Transverse colon (tissue), 4 donors: ENCODE measurements around the gene NFASC. TPM values are rescaled to one million over a fixed set of nuclear protein-coding genes. Genes with fewer than 3 reads are reported as not detected.

Experiments
- DNase-seq: peaks from one replicate; pipeline ENCODE4 v3.0.0-alpha.2; 2019
- H3K27ac ChIP-seq, 4 donors: fragments of 200-600 bp; sonication (generic); 2 replicates each; pipeline ENCODE4 v1.5.1; 2016 to 2018; ENCODE audit warnings: inconsistent platforms in 4 of 4
- H3K27me3 ChIP-seq: fragments of 200-600 bp; sonication (generic); 2 replicates; pipeline ENCODE4 v1.5.1; 2017; ENCODE audit warnings: inconsistent platforms
- H3K36me3 ChIP-seq, 4 donors: fragments of 200-600 bp; sonication (generic); 2 replicates each; pipeline ENCODE4 v1.5.1; 2017 to 2019; ENCODE audit warnings: inconsistent platforms in 4 of 4
- H3K4me1 ChIP-seq, 4 donors: fragments of 200-600 bp; sonication (generic); 2 replicates each; pipeline ENCODE4 v1.5.1; 2017 to 2020; ENCODE audit warnings: inconsistent platforms in 4 of 4
- H3K4me3 ChIP-seq, 4 donors: fragments of 200-600 bp; sonication (generic); 1 replicate in 1 of 4; 2 replicates in 3 of 4; pipeline versions ENCODE4 v1.5.1 to v1.6.1; 2017 to 2019; ENCODE audit warnings: inconsistent platforms in 4 of 4
- H3K9me3 ChIP-seq, 2 donors: fragments of 200-600 bp; sonication (generic); 2 replicates each; pipeline ENCODE4 v1.5.1; 2017 to 2019; ENCODE audit warnings: inconsistent platforms in 2 of 2
- EP300 ChIP-seq: sonication (generic); formaldehyde crosslinking; IDR thresholded peaks from one replicate; pipeline ENCODE4 v1.6.1; 2017; ENCODE audit warnings: antibody characterized with exemption, low read depth
- POLR2A ChIP-seq: fragments of 450-650 bp; IDR thresholded peaks from one replicate; pipeline ENCODE4 v1.6.1; 2016; ENCODE audit warnings: antibody characterized with exemption, mild to moderate bottlenecking, moderate library complexity
- POLR2AphosphoS5 ChIP-seq, 3 donors: sonication (generic); formaldehyde crosslinking; IDR thresholded peaks; one replicate each; pipeline ENCODE4 v1.6.1; 2016; ENCODE audit warnings: antibody characterized with exemption in 3 of 3
- whole genome bisulfite sequencing, 2 donors: methylation state at CpG; one replicate each; pipeline ENCODE4 v1.1.5; 2018; ENCODE audit warnings: low coverage in 1 of 2; 5-methylcytosine and 5-hydroxymethylcytosine counted together
- in situ Hi-C, 4 donors: fragments of 200-750 bp; cut with MboI; loops; one replicate each; pipeline versions ENCODE4 v1.15.0 to v1.15.1; 2017; ENCODE audit warnings: low sequenced_read_pairs in 3 of 4, low pct_ligation_motif_present in 1 of 4, low pct_unique_long_range_greater_than_20kb in 1 of 4
- intact Hi-C: fragments of 100-400 bp; cut with DNase I; formaldehyde crosslinking; loops from one replicate; pipeline ENCODE4 v1.15.1; 2023; ENCODE audit warnings: low total_unique reads
- total RNA-seq, 4 donors: library from RNA; depleted of rRNA; stranded (reverse); fragments of >200 nt; gene quantifications; one replicate each; pipeline ENCODE4 v1.1.0, GENCODE V29; 2016
- TF ChIP-seq, protein P1 (sequence below), 5 experiments: fragments of 200-600 bp in 3 of 5; fragments of 450-650 bp in 2 of 5; sonication (generic) in 3 of 5; IDR thresholded peaks; 1 replicate in 2 of 5; 2 replicates in 3 of 5; pipeline ENCODE4 v1.5.1; 2016 to 2017; ENCODE audit warnings: antibody characterized with exemption in 5 of 5, inconsistent platforms in 3 of 5, mild to moderate bottlenecking in 2 of 5, moderate library complexity in 1 of 5

Gene NFASC
- total RNA-seq, 4 donors from 2014 or later = 11.3 to 48.8 (median 13.4) TPM

GRCh38 chr1:205017766-205018165 lies 147.1 kb downstream of the NFASC start:
- in situ Hi-C loops (no loop called here), intact Hi-C loops (no loop called here)
- 85% methylated on average over 7 of the region's 7 CpGs; no CpG with 5 or more reads in 1 of the 2 donors for WGBS, 2 donors
- no peaks in the 10 kb centered on the region for H3K9me3 ChIP-seq
- H3K4me3 ChIP-seq = no peak overlapping the region
- TF ChIP-seq POLR2AphosphoS5 (IDR thresholded peaks at IDR 0.05) (no peak), POLR2A (no peak), EP300 (no peak)
- TF ChIP-seq, protein P1, sequence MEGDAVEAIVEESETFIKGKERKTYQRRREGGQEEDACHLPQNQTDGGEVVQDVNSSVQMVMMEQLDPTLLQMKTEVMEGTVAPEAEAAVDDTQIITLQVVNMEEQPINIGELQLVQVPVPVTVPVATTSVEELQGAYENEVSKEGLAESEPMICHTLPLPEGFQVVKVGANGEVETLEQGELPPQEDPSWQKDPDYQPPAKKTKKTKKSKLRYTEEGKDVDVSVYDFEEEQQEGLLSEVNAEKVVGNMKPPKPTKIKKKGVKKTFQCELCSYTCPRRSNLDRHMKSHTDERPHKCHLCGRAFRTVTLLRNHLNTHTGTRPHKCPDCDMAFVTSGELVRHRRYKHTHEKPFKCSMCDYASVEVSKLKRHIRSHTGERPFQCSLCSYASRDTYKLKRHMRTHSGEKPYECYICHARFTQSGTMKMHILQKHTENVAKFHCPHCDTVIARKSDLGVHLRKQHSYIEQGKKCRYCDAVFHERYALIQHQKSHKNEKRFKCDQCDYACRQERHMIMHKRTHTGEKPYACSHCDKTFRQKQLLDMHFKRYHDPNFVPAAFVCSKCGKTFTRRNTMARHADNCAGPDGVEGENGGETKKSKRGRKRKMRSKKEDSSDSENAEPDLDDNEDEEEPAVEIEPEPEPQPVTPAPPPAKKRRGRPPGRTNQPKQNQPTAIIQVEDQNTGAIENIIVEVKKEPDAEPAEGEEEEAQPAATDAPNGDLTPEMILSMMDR (IDR thresholded peaks at IDR 0.05) = no peak
- H3K36me3 ChIP-seq = no peaks in the 10 kb centered on the region
- H3K27ac ChIP-seq = no peak overlapping the region
- no peaks in the 10 kb centered on the region for H3K27me3 ChIP-seq
- no peak for DNase-seq
- peaks cover 0 to 6% (median 0%) of the 10 kb centered on the region in 4 donors for H3K4me1 ChIP-seq

DNA sequence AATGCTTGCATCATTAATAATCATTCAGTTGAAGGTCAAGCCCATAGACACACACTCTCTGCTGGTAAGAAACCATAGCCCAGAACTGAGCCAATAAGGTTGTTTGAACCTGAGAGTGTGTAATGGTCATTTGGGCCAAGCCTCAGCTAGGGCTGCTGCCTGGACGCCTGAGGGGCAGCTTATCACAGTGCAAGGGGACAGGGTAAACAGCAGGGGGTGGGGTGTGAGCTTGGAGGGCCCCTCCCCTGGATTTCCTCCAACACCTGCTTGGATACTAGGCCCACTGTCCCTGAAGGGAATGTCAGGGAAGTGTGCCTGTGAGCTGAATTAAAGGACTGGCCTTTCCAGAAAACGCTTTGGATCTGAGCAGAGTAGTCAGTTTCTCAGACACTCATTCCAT lies 147.7 kb downstream of the NFASC start:
- Histone ChIP-seq H3K9me3 (no peaks in the 10 kb centered on the region), H3K4me1 (peaks cover 0 to 6% (median 0%) of the 10 kb centered on the region in 4 donors), H3K4me3 (no peak overlapping the region), H3K27ac (no peak overlapping the region), H3K36me3 (no peaks in the 10 kb centered on the region), H3K27me3 (no peaks in the 10 kb centered on the region)
- WGBS, 2 donors = 69% methylated on average over 2 of the region's 2 CpGs; no CpG with 5 or more reads in 1 of the 2 donors
- TF ChIP-seq, protein P1 (IDR thresholded peaks at IDR 0.05) = no peak
- no peak for TF ChIP-seq POLR2A
- in situ Hi-C loops (no loop called here), intact Hi-C loops (no loop called here)
- DNase-seq = no peak

- Histone ChIP-seq H3K4me3 (no peak overlapping the region), H3K9me3 (no peaks in the 10 kb centered on the region), H3K36me3 (no peaks in the 10 kb centered on the region), H3K27me3 (no peaks in the 10 kb centered on the region), H3K4me1 (no peaks in the 10 kb centered on the region), H3K27ac (no peak overlapping the region)
- WGBS, 2 donors = 83 to 100% methylated on average over 1 to 9 of the region's 9 CpGs
- in situ Hi-C loops (no loop called here), intact Hi-C loops (no loop called here)
- TF ChIP-seq EP300 (no peak), POLR2AphosphoS5 (IDR thresholded peaks at IDR 0.05) (no peak)
- TF ChIP-seq, protein P1 (IDR thresholded peaks at IDR 0.05) = no peak
- DNase-seq = no peak
These were observed 149.8 kb downstream of the NFASC start for GRCh38 chr1:205020466-205020865.

DNA sequence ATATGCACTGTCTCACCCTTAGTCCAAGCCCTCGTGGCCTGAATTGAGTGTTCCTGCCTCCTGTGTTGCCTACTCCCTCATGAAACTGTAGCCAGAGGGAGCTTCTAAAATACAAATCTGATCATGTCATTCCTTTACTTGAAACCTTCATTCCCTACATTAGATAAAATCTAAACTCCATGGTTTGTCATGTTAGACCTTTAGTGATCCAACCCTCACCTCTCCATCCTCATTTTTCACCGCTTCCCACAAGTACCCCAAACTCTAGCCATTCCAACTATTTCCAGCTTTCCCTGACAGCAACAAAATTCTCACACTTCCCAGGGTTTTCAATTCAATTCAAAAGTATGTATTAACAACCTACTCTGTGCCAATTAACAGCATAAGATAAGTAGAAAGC lies 154.0 kb downstream of the NFASC start:
- no peaks in the 10 kb centered on the region for H3K36me3 ChIP-seq
- in situ Hi-C loops (no loop called here), intact Hi-C loops (no loop called here)
- no peak overlapping the region for H3K27ac ChIP-seq
- no peaks in the 10 kb centered on the region for H3K4me1 ChIP-seq
- H3K9me3 ChIP-seq = no peaks in the 10 kb centered on the region
- H3K4me3 ChIP-seq = no peak overlapping the region
- 81% methylated on average over 2 of the region's 2 CpGs; no CpG with 5 or more reads in 1 of the 2 donors for WGBS, 2 donors
- H3K27me3 ChIP-seq = no peaks in the 10 kb centered on the region
- no peak for DNase-seq
- no peak for TF ChIP-seq POLR2A
- no peak for TF ChIP-seq POLR2AphosphoS5 (IDR thresholded peaks at IDR 0.05)
- TF ChIP-seq EP300 = no peak
- TF ChIP-seq, protein P1 (IDR thresholded peaks at IDR 0.05) = no peak
